GM12873 (cell line): ENCODE results near the gene KBTBD4.

Experiments used
- CTCF ChIP-seq: IDR thresholded peaks from 2 replicates; pipeline ENCODE4 v1.5.1; 2012; ENCODE audit warnings: low read depth, mild to moderate bottlenecking, moderate library complexity, low read length, control low read depth; ENCODE audit not compliant: insufficient read depth; ENCODE audit errors: missing control alignments

Gene KBTBD4

GRCh38 chr11:47589977-47590861 is 11.4 kb upstream of the KBTBD4 start:
- TF ChIP-seq CTCF: no peak

GRCh38 chr11:47589584-47589976 is 10.8 kb upstream of the KBTBD4 start:
- TF ChIP-seq CTCF: no peak

GRCh38 chr11:47589118-47589517 is 10.3 kb upstream of the KBTBD4 start:
- no peak for TF ChIP-seq CTCF

- TF ChIP-seq CTCF: no peak
These were observed 9.1 kb upstream of the KBTBD4 start for GRCh38 chr11:47587723-47588326.

GRCh38 chr11:47587039-47587716 is 8.4 kb upstream of the KBTBD4 start:
- no peak for TF ChIP-seq CTCF

GRCh38 chr11:47586098-47586855 is 7.5 kb upstream of the KBTBD4 start, which contains the start of gene FAM180B:
Gene FAM180B (plus strand): TSS chr11:47586678. CDS start chr11:47586769, 91 bp downstream.
- TF ChIP-seq CTCF: no peak
